Chondrocyte (in vitro differentiated cells): Measurements from ENCODE around the gene RALGAPA2. TPM values are rescaled to one million over a fixed set of nuclear protein-coding genes. Genes with fewer than 3 reads are reported as not detected.

Experiments
- DNase-seq: peaks from one replicate; pipeline ENCODE4 v3.0.0; 2021; ENCODE audit warnings: mixed read lengths, low spot score
- H3K27ac Mint-ChIP-seq: one replicate; pipeline ENCODE4 v1.8.0; 2021; ENCODE audit warnings: mild to moderate bottlenecking, moderate library complexity, mixed read lengths; ENCODE audit not compliant: unreplicated experiment
- H3K27me3 Mint-ChIP-seq: 2 replicates; pipeline ENCODE4 v1.8.0; 2021; ENCODE audit warnings: low read depth, mixed read lengths
- H3K36me3 Mint-ChIP-seq: 2 replicates; pipeline ENCODE4 v1.8.0; 2021; ENCODE audit warnings: low read depth, mixed read lengths
- H3K4me1 Mint-ChIP-seq: 2 replicates; pipeline ENCODE4 v1.8.0; 2021; ENCODE audit warnings: low read depth, mild to moderate bottlenecking, mixed read lengths
- H3K4me3 Mint-ChIP-seq: one replicate; pipeline ENCODE4 v1.8.0; 2021; ENCODE audit warnings: mild to moderate bottlenecking, moderate library complexity, mixed read lengths; ENCODE audit not compliant: unreplicated experiment
- H3K9me3 Mint-ChIP-seq: 2 replicates; pipeline ENCODE4 v1.8.0; 2021; ENCODE audit warnings: low read depth, mixed read lengths
- total RNA-seq: library from RNA; stranded (reverse); gene quantifications from 3 replicates; pipeline ENCODE4 v1.2.1, GENCODE V29; 2021
- TF ChIP-seq, protein P1 (sequence below): fragments of 200-600 bp; sonication (generic); IDR thresholded peaks from 2 replicates; pipeline ENCODE4 v1.5.0; 2021; ENCODE audit warnings: antibody characterized with exemption, mild to moderate bottlenecking, moderate library complexity

RALGAPA2 gene
- total RNA-seq, 1 donor from 2014 or later: 9.5 TPM

GRCh38 chr20:20489648-20490341 lies 222.6 kb downstream of the RALGAPA2 start:
- TF ChIP-seq, protein P1, sequence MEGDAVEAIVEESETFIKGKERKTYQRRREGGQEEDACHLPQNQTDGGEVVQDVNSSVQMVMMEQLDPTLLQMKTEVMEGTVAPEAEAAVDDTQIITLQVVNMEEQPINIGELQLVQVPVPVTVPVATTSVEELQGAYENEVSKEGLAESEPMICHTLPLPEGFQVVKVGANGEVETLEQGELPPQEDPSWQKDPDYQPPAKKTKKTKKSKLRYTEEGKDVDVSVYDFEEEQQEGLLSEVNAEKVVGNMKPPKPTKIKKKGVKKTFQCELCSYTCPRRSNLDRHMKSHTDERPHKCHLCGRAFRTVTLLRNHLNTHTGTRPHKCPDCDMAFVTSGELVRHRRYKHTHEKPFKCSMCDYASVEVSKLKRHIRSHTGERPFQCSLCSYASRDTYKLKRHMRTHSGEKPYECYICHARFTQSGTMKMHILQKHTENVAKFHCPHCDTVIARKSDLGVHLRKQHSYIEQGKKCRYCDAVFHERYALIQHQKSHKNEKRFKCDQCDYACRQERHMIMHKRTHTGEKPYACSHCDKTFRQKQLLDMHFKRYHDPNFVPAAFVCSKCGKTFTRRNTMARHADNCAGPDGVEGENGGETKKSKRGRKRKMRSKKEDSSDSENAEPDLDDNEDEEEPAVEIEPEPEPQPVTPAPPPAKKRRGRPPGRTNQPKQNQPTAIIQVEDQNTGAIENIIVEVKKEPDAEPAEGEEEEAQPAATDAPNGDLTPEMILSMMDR: no peak
- H3K27me3 Mint-ChIP-seq: no peaks in the 10 kb centered on the region
- peaks cover 8% of the 10 kb centered on the region for H3K9me3 Mint-ChIP-seq
- H3K4me3 Mint-ChIP-seq: no peak overlapping the region
- H3K36me3 Mint-ChIP-seq: peaks cover 8% of the 10 kb centered on the region
- peaks cover 4% of the 10 kb centered on the region for H3K4me1 Mint-ChIP-seq
- H3K27ac Mint-ChIP-seq: no peak overlapping the region
- DNase-seq: no peak

GRCh38 chr20:20489054-20489453 lies 223.4 kb downstream of the RALGAPA2 start:
- peaks cover 8% of the 10 kb centered on the region for H3K36me3 Mint-ChIP-seq
- peaks cover 8% of the 10 kb centered on the region for H3K9me3 Mint-ChIP-seq
- peaks cover 4% of the 10 kb centered on the region for H3K4me1 Mint-ChIP-seq
- TF ChIP-seq, protein P1: no peak
- no peak overlapping the region for H3K4me3 Mint-ChIP-seq
- no peak for DNase-seq
- no peak overlapping the region for H3K27ac Mint-ChIP-seq
- H3K27me3 Mint-ChIP-seq: no peaks in the 10 kb centered on the region

- Mint-ChIP-seq H3K27me3 (no peaks in the 10 kb centered on the region), H3K4me3 (no peak overlapping the region), H3K4me1 (peaks cover 4% of the 10 kb centered on the region), H3K27ac (no peak overlapping the region), H3K36me3 (peaks cover 8% of the 10 kb centered on the region), H3K9me3 (peaks cover 8% of the 10 kb centered on the region)
- TF ChIP-seq, protein P1: no peak
- DNase-seq: no peak
These were observed 224.1 kb downstream of the RALGAPA2 start for GRCh38 chr20:20488388-20488787.

DNA sequence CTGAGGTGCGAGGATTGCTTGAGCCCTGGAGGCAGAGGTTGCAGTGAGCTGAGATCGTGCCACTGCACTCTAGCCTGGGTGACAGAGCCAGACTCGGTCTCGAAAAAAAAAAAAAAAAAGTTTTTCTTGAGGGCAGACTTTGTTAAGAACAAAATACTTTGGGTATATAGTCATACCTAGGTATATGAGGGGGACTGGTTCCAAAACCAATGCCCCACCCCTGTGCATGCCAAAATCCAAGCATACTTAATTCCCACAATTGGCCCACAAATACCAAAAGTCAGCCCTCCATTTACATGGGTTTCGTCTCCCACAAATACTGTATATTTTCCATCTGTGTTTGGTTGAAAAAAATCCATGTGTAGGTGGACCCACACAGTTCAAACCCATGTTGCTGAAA lies 224.6 kb downstream of the RALGAPA2 start:
- Mint-ChIP-seq H3K9me3 (peaks cover 8% of the 10 kb centered on the region), H3K27ac (no peak overlapping the region), H3K4me3 (no peak overlapping the region), H3K27me3 (no peaks in the 10 kb centered on the region), H3K4me1 (peaks cover 4% of the 10 kb centered on the region), H3K36me3 (peaks cover 10% of the 10 kb centered on the region)
- TF ChIP-seq, protein P1: no peak
- no peak for DNase-seq

DNA sequence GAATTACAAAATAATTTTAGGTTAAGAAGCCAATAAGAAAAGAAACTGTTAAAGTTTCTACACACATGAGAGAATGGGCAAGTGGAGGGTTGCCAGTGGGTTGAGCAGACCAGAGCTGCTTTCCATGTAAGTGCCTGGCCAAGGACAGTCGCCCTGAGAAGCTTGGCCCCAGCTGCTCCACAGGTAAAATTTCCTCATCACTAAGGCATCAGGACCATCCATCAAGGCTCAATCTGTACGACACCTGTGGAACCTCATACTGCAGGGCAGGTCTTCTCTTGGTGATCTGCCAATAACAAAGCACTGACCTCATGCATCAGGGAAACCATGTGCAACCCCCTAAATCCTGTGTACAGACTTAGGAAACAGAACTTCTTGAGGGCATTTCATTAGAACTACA lies 229.1 kb downstream of the RALGAPA2 start:
- TF ChIP-seq, protein P1: no peak
- H3K27ac Mint-ChIP-seq: no peak overlapping the region
- H3K36me3 Mint-ChIP-seq: peaks cover 8% of the 10 kb centered on the region
- H3K4me1 Mint-ChIP-seq: no peaks in the 10 kb centered on the region
- H3K27me3 Mint-ChIP-seq: no peaks in the 10 kb centered on the region
- H3K4me3 Mint-ChIP-seq: no peak overlapping the region
- H3K9me3 Mint-ChIP-seq: peaks cover 8% of the 10 kb centered on the region
- DNase-seq: no peak
